GM06990 (cell line): ENCODE measurements around the gene NLRP9.

ENCODE experiments used
- DNase-seq: peaks from one replicate; pipeline ENCODE4 v3.0.0-alpha.2; 2011; ENCODE audit not compliant: insufficient read length; ENCODE audit errors: extremely low read depth
- H3K27me3 ChIP-seq: replicated peaks from 2 replicates; pipeline ENCODE4 v1.6.0; 2011; ENCODE audit warnings: low read length; ENCODE audit not compliant: control insufficient read depth, insufficient read depth
- H3K36me3 ChIP-seq: 2 replicates; pipeline ENCODE4 v1.5.1; 2011; ENCODE audit warnings: low read length; ENCODE audit not compliant: control insufficient read depth, insufficient read depth
- H3K4me3 ChIP-seq: replicated peaks from 2 replicates; pipeline ENCODE4 v1.5.1; 2011; ENCODE audit warnings: low read depth, mild to moderate bottlenecking, control low read depth, low read length
- TF ChIP-seq, protein P1 (sequence below): IDR thresholded peaks from 2 replicates; pipeline ENCODE4 v1.5.1; 2011; ENCODE audit warnings: low read length, control low read depth, mild to moderate bottlenecking, inconsistent platforms; ENCODE audit not compliant: insufficient read depth, poor library complexity, severe bottlenecking

The NLRP9 gene

DNA sequence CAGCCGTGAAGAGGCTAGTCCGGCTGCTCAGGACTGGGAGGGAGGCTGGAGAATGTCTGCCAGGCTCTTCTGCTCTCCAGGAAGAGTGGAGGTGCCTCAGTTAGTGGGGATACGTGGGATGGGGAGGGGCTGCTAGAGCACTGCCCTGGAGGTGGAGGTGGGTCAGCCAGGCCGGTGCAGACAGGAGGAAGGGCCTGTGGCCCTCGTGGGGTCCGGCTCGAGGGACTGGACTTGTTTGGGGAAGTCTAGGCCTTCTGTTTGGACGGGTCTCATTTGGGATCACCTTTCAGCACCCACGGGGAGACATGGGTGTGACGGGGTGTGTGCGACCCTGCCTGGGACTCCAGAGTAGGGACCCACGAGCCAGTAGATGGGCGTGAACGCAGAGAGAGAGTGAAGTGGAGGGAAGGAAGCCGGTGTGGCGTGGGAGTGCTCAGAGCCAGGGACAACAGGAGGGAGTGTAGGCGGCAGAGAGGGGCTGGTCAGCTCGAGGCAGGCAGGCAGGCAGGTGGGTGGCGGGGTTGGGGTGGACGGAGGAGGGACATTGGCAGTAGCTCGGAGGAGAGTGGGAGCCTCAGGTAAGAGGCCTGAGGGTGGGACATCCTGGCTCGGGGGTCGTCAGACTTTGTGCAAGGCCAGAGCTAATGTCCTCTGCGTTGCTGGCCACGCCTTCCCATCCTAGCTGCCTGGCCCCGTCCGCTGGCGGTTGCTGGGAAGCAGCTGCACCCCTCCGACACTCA, 51.7 kb downstream of the NLRP9 start:
- TF ChIP-seq, protein P1, sequence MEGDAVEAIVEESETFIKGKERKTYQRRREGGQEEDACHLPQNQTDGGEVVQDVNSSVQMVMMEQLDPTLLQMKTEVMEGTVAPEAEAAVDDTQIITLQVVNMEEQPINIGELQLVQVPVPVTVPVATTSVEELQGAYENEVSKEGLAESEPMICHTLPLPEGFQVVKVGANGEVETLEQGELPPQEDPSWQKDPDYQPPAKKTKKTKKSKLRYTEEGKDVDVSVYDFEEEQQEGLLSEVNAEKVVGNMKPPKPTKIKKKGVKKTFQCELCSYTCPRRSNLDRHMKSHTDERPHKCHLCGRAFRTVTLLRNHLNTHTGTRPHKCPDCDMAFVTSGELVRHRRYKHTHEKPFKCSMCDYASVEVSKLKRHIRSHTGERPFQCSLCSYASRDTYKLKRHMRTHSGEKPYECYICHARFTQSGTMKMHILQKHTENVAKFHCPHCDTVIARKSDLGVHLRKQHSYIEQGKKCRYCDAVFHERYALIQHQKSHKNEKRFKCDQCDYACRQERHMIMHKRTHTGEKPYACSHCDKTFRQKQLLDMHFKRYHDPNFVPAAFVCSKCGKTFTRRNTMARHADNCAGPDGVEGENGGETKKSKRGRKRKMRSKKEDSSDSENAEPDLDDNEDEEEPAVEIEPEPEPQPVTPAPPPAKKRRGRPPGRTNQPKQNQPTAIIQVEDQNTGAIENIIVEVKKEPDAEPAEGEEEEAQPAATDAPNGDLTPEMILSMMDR: no peak
- no peak for DNase-seq
- Histone ChIP-seq H3K36me3 (peaks cover 56% of the 10 kb centered on the region), H3K4me3 (no peak overlapping the region), H3K27me3 (no peaks in the 10 kb centered on the region)

DNA sequence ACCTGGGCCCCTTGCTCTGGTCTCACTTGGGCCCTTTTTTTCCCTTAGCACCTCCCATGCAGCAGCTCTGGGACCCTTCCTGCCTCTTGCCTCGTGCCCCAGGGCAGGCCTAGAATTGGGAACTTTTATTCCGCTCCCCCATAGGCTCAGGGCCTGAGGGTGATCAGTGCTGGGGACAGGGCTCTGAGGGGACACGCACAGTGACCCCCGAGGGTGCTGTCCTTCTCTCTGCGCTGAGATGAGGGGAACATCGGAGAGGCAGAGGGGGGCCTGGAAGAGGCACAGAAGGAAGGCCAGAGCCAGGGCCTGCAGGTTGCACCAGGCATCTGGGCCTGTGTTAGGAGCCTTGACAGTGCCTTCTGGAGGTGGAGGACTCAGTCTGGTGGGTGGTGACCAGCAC, 52.4 kb downstream of the NLRP9 start:
- Histone ChIP-seq H3K27me3 (no peaks in the 10 kb centered on the region), H3K36me3 (peaks cover 54% of the 10 kb centered on the region), H3K4me3 (no peak overlapping the region)
- TF ChIP-seq, protein P1: no peak
- no peak for DNase-seq

DNA sequence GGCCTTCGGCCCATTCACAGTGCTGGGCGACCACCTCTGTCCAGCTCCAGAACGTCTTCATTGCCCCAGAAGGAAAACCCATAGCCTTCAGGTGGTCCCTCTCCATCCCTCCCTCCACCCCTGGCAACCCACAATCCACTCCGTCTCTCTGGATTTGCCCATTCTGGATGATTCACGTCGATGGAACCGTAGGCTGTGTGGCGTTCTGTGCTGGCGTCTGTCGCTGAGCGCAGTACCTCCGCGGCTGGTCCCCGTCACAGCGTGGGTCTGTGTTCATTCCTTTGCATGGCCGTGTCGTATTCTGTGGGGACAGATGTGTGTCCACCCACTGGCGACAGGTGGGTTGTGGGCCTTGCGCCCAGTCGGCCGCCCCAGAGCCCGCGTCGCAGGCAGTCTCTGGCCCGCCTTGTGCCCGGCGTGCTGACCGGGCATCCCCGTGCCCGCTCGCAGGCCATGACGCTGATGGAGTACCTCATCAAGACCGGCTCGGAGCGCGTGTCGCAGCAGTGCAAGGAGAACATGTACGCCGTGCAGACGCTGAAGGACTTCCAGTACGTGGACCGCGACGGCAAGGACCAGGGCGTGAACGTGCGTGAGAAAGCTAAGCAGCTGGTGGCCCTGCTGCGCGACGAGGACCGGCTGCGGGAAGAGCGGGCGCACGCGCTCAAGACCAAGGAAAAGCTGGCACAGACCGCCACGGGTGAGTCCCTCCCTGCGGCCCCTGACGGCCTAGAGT, 53.1 kb downstream of the NLRP9 start:
- TF ChIP-seq, protein P1: no peak
- no peak overlapping the region for H3K4me3 ChIP-seq
- DNase-seq: peak; percentile 11
- H3K36me3 ChIP-seq: peaks cover 52% of the 10 kb centered on the region
- no peaks in the 10 kb centered on the region for H3K27me3 ChIP-seq

DNA sequence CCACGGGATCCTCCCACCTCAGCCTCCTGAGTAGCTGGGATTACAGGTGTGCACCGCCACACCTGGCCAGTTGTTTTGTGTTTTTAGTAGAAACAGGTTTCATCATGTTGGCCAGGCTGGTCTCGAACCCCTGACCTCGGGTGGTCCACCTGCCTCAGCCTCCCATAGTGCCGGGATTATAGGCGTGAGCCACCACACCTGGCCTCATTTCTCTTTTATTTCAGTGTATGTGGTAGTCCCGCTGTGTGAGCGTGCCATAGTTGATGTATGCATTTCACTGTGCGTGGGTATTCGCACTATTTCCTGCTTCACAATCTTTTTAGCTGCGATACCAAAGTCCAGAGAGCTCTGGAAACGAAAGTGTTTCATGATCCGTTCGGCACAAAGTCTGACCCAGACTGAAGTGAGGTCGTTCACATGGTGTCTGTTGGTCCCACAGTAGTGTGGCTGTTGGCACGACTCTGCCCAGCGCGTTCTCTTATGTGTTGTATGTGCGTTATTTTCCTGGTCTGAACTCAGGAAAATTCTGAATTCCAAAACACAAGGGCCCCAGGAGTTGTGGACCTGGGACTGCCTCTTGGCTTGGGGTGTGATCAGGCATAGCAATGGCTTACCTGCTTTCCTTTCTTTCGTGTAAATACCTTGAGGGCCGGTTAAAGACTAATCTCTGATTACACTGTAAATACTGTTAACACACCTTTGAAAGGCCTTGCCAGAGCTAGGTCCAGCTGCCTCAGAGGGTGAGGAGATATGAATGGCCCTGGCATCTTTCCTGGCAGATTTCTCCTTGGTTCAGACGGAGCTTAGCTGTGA, 54.5 kb downstream of the NLRP9 start:
- Histone ChIP-seq H3K4me3 (no peak overlapping the region), H3K36me3 (peaks cover 53% of the 10 kb centered on the region)

DNA sequence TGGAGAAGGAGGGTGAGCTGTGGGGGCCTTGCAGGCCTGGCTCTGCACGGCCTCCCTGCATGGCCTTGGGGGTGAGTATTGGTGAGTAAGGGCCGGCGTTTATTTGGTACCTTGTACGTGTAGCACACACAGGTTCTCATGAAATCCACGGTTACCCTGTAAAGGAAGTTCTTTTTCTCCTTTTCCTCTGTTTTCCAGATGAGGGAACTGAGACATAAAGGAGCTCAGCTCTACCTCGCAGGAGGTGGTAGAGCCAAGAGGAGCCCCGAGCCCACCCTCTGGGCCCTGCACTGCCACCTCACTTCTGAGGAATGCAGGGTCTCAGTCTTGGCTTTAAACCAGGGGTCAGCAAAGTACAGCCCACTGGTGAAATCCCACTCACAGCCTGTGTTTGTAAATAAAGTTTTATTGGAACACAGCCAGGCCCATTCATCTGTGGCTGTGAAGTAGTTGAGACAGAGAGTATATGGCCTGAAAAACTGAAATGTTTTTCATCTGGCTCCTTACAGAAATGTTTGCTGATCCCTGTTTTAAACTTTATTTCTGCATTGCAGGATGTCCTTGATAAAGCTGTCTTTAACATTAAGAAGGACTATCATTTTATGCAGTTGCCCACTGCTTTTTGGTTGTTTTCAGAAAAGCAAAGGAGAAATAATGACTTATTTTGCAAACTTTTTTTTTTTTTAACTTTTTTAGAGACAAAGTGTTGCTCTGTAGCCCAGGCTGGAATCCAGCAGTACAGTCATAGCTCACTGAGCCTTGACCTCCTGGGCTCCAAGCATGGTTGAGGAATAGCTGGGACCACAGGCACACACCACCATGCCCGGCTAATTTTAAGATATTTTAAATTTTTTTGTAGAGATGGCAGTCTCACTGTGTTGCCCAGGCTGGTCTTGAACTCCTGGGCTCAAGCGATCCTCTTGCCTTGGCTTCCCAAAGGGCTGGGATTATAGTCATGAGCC, 56.8 kb downstream of the NLRP9 start:
- Histone ChIP-seq H3K36me3 (peaks cover 48% of the 10 kb centered on the region), H3K4me3 (no peak overlapping the region), H3K27me3 (no peaks in the 10 kb centered on the region)
- DNase-seq: no peak
- TF ChIP-seq, protein P1: no peak

More for the DNA sequence above, 54.5 kb downstream of the NLRP9 start:
- no peak for DNase-seq
- H3K27me3 ChIP-seq: no peaks in the 10 kb centered on the region
- TF ChIP-seq, protein P1: no peak
